ENCODE measurements around the gene ITGAE.

- TF ChIP-seq TCF7L2 (IDR thresholded peaks at IDR 0.05; ENCODE audit: low read depth, low read length) = no peak
- TF ChIP-seq CTCF (IDR thresholded peaks at IDR 0.05) = no peak
- no peak for TF ChIP-seq REST (IDR thresholded peaks at IDR 0.05; ENCODE audit: insufficient read depth in 1 of 2, low read depth in 2 of 2, low read length in 1 of 2)
Measured at GRCh38 chr17:3814361-3814760, 13.4 kb upstream of the ITGAE start.

Data from Panc1 (cell line).